GM23338 (cell line): ENCODE results near the gene CCIN. TPM values are rescaled to one million over a fixed set of nuclear protein-coding genes. Genes with fewer than 3 reads are reported as not detected.

Experiments used
- ATAC-seq: fragments of 200-7000 bp; cut with Tn5 transposase; 3 replicates; pipeline ENCODE4 v1.9.1; 2020
- DNase-seq: peaks from one replicate; pipeline ENCODE4 v3.0.0-alpha.2; 2015; ENCODE audit warnings: low spot score
- H2AFZ ChIP-seq: fragments of 200-600 bp; sonication (generic); 2 replicates; pipeline ENCODE4 v1.8.0; 2016; ENCODE audit warnings: antibody characterized with exemption, mild to moderate bottlenecking, moderate library complexity
- H3F3A ChIP-seq: fragments of 200-600 bp; sonication (generic); replicated peaks from 2 replicates; pipeline ENCODE4 v1.8.0; 2017; ENCODE audit warnings: antibody characterized with exemption, mixed run types, low read depth
- H3K27ac ChIP-seq: fragments of 200-600 bp; sonication (generic); 2 replicates; pipeline ENCODE4 v1.6.1; 2016; ENCODE audit warnings: low read depth
- H3K27me3 ChIP-seq: fragments of 200-600 bp; sonication (generic); 2 replicates; pipeline ENCODE4 v1.8.0; 2016; ENCODE audit warnings: mild to moderate bottlenecking, mixed run types, moderate library complexity; ENCODE audit not compliant: insufficient read depth
- H3K36me3 ChIP-seq: fragments of 200-600 bp; sonication (generic); 2 replicates; pipeline ENCODE4 v1.8.0; 2016; ENCODE audit warnings: mild to moderate bottlenecking; ENCODE audit not compliant: insufficient read depth
- H3K4me1 ChIP-seq: fragments of 200-600 bp; sonication (generic); 2 replicates; pipeline ENCODE4 v1.8.0; 2016; ENCODE audit warnings: mild to moderate bottlenecking, moderate library complexity; ENCODE audit not compliant: insufficient read depth
- H3K4me2 ChIP-seq: fragments of 200-600 bp; sonication (generic); 2 replicates; pipeline ENCODE4 v1.7.1; 2017; ENCODE audit warnings: mixed run types
- H3K4me3 ChIP-seq: fragments of 200-600 bp; sonication (generic); 2 replicates; pipeline ENCODE4 v1.6.1; 2016; ENCODE audit warnings: mixed run types
- H3K79me2 ChIP-seq: fragments of 200-600 bp; sonication (generic); replicated peaks from 2 replicates; pipeline ENCODE4 v1.8.0; 2017; ENCODE audit warnings: mild to moderate bottlenecking; ENCODE audit not compliant: insufficient read depth
- H3K9me2 ChIP-seq: fragments of 200-600 bp; sonication (generic); 2 replicates; pipeline ENCODE4 v1.8.0; 2017; ENCODE audit not compliant: insufficient read depth
- H4K20me1 ChIP-seq: fragments of 200-600 bp; sonication (generic); replicated peaks from 2 replicates; pipeline ENCODE4 v1.8.0; 2017; ENCODE audit warnings: mild to moderate bottlenecking; ENCODE audit not compliant: insufficient read depth
- H3K27ac Mint-ChIP-seq: 2 replicates; pipeline ENCODE4 v1.8.0; 2020; ENCODE audit warnings: inconsistent platforms, mild to moderate bottlenecking, moderate library complexity, mixed read lengths
- H3K27me3 Mint-ChIP-seq: 3 replicates; pipeline ENCODE4 v1.8.0; 2022; ENCODE audit warnings: low read depth, mild to moderate bottlenecking, moderate library complexity, mixed read lengths, inconsistent platforms; ENCODE audit not compliant: insufficient read depth, poor library complexity
- H3K36me3 Mint-ChIP-seq: 3 replicates; pipeline ENCODE4 v1.8.0; 2021; ENCODE audit warnings: low read depth, mild to moderate bottlenecking, inconsistent platforms, moderate library complexity, mixed read lengths
- H3K4me1 Mint-ChIP-seq: 3 replicates; pipeline ENCODE4 v1.8.0; 2020; ENCODE audit warnings: mild to moderate bottlenecking, inconsistent platforms, mixed read lengths
- H3K4me3 Mint-ChIP-seq: 3 replicates; pipeline ENCODE4 v1.8.0; 2021; ENCODE audit warnings: moderate library complexity, mild to moderate bottlenecking, inconsistent platforms, mixed read lengths
- H3K9me3 Mint-ChIP-seq: 3 replicates; pipeline ENCODE4 v1.8.0; 2020; ENCODE audit warnings: moderate library complexity, mild to moderate bottlenecking, inconsistent platforms, mixed read lengths
- CTCF ChIP-seq, 2 experiments: fragments of 200-600 bp in 1 of 2; sonication (generic) in 1 of 2; conservative IDR thresholded peaks; 2 replicates each; pipeline versions ENCODE4 v1.5.1 to v1.6.1; 2016 to 2017; ENCODE audit warnings: antibody characterized with exemption in 2 of 2, low read depth in 2 of 2, mild to moderate bottlenecking in 2 of 2, moderate library complexity in 1 of 2
- EZH2 ChIP-seq: fragments of 200-600 bp; sonication (generic); IDR thresholded peaks from one replicate; pipeline ENCODE4 v1.8.0; 2017; ENCODE audit warnings: antibody characterized with exemption, mild to moderate bottlenecking, low read depth; ENCODE audit not compliant: unreplicated experiment
- JUNB ChIP-seq: IDR thresholded peaks from one replicate; pipeline ENCODE4 v1.6.1; 2016; ENCODE audit warnings: antibody characterized with exemption; ENCODE audit not compliant: unreplicated experiment
- NANOG ChIP-seq: IDR thresholded peaks from 2 replicates; pipeline ENCODE4 v1.6.1; 2016; ENCODE audit warnings: antibody characterized with exemption, borderline replicate concordance
- POLR2AphosphoS5 ChIP-seq: IDR thresholded peaks from 2 replicates; pipeline ENCODE4 v1.6.1; 2016; ENCODE audit warnings: antibody characterized with exemption, low read depth
- STAT1 ChIP-seq: IDR thresholded peaks from one replicate; pipeline ENCODE4 v1.6.1; 2016; ENCODE audit warnings: antibody characterized with exemption; ENCODE audit not compliant: unreplicated experiment
- ZNF331 ChIP-seq: fragments of 250-450 bp; sonication (Bioruptor Pico); IDR thresholded peaks from 2 replicates; pipeline ENCODE4 v1.5.0; 2020; ENCODE audit warnings: low read depth, mild to moderate bottlenecking, moderate library complexity
- ZNF462 ChIP-seq: fragments of 250-450 bp; sonication (Bioruptor Pico); IDR thresholded peaks from 2 replicates; pipeline ENCODE4 v1.5.0; 2020; ENCODE audit warnings: mild to moderate bottlenecking, moderate library complexity
- polyA plus RNA-seq: library from polyadenylated mRNA; unstranded; fragments of >200 nt; fragmentation: Nextera tagmentation; extraction: Ambion mirVana; gene quantifications from 2 replicates; pipeline ENCODE4 v1.2.1, GENCODE V29; 2016
- total RNA-seq: library from RNA; depleted of rRNA; stranded (reverse); fragments of >200 nt; shearing (Covaris generic); gene quantifications from 2 replicates; pipeline ENCODE4 v1.2.3, GENCODE V29; 2014
- TF ChIP-seq, protein P1 (sequence below): IDR thresholded peaks from 2 replicates; pipeline ENCODE4 v1.6.1; 2016; ENCODE audit warnings: antibody characterized with exemption
- TF ChIP-seq, protein P2 (sequence below): IDR thresholded peaks from one replicate; pipeline ENCODE4 v1.6.1; 2018; ENCODE audit warnings: antibody characterized with exemption; ENCODE audit not compliant: unreplicated experiment

CCIN gene
- total and polyA plus RNA-seq, 2 experiments from 2014 or later: 0.14 TPM; not detected in 1

GRCh38 chr9:36150574-36151315, 18.4 kb upstream of the CCIN start:
- no peak overlapping the region for H3K4me3 Mint-ChIP-seq
- TF ChIP-seq JUNB (no peak), CTCF (conservative IDR thresholded peaks at IDR 0.05; ENCODE audit: low read depth in 2 of 2) (no peak), EZH2 (no peak), POLR2AphosphoS5 (no peak), NANOG (no peak), ZNF331 (CRISPR knock-in tag) (no peak), STAT1 (no peak), ZNF462 (CRISPR knock-in tag) (no peak)
- TF ChIP-seq, protein P1, sequence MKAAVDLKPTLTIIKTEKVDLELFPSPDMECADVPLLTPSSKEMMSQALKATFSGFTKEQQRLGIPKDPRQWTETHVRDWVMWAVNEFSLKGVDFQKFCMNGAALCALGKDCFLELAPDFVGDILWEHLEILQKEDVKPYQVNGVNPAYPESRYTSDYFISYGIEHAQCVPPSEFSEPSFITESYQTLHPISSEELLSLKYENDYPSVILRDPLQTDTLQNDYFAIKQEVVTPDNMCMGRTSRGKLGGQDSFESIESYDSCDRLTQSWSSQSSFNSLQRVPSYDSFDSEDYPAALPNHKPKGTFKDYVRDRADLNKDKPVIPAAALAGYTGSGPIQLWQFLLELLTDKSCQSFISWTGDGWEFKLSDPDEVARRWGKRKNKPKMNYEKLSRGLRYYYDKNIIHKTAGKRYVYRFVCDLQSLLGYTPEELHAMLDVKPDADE: no peak
- TF ChIP-seq, protein P2, sequence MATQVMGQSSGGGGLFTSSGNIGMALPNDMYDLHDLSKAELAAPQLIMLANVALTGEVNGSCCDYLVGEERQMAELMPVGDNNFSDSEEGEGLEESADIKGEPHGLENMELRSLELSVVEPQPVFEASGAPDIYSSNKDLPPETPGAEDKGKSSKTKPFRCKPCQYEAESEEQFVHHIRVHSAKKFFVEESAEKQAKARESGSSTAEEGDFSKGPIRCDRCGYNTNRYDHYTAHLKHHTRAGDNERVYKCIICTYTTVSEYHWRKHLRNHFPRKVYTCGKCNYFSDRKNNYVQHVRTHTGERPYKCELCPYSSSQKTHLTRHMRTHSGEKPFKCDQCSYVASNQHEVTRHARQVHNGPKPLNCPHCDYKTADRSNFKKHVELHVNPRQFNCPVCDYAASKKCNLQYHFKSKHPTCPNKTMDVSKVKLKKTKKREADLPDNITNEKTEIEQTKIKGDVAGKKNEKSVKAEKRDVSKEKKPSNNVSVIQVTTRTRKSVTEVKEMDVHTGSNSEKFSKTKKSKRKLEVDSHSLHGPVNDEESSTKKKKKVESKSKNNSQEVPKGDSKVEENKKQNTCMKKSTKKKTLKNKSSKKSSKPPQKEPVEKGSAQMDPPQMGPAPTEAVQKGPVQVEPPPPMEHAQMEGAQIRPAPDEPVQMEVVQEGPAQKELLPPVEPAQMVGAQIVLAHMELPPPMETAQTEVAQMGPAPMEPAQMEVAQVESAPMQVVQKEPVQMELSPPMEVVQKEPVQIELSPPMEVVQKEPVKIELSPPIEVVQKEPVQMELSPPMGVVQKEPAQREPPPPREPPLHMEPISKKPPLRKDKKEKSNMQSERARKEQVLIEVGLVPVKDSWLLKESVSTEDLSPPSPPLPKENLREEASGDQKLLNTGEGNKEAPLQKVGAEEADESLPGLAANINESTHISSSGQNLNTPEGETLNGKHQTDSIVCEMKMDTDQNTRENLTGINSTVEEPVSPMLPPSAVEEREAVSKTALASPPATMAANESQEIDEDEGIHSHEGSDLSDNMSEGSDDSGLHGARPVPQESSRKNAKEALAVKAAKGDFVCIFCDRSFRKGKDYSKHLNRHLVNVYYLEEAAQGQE: no peak
- Histone ChIP-seq H4K20me1 (no peaks in the 10 kb centered on the region), H3K27ac (no peak overlapping the region), H3K4me1 (no peaks in the 10 kb centered on the region), H3K27me3 (no peaks in the 10 kb centered on the region), H2AFZ (no peak overlapping the region), H3F3A (no peaks in the 10 kb centered on the region), H3K4me2 (no peak overlapping the region), H3K79me2 (no peaks in the 10 kb centered on the region), H3K4me3 (no peak overlapping the region), H3K36me3 (no peaks in the 10 kb centered on the region), H3K9me2 (no peaks in the 10 kb centered on the region)
- H3K4me1 Mint-ChIP-seq: peaks cover 6% of the 10 kb centered on the region
- DNase-seq (no peak), ATAC-seq (no peak)
- peaks cover 12% of the 10 kb centered on the region for H3K36me3 Mint-ChIP-seq
- peaks cover 10% of the 10 kb centered on the region for H3K27me3 Mint-ChIP-seq
- H3K9me3 Mint-ChIP-seq: peaks cover 19% of the 10 kb centered on the region
- no peak overlapping the region for H3K27ac Mint-ChIP-seq
